ENCODE results near the gene TDP1. TPM values are rescaled to one million over a fixed set of nuclear protein-coding genes. Genes with fewer than 3 reads are reported as not detected.

TDP1 gene
- total RNA-seq, 1 donor from 2014 or later: 12.5 TPM

- Histone ChIP-seq H3K27me3 (ENCODE audit: control insufficient read depth in 3 of 3, insufficient read depth in 3 of 3, low read length in 3 of 3) (no peaks in the 10 kb centered on the region), H3K27ac (ENCODE audit: low read depth, low read length) (no peak overlapping the region), H3K4me1 (ENCODE audit: control insufficient read depth in 3 of 3, insufficient read depth in 3 of 3, low read length in 3 of 3) (peaks cover 11 to 32% (median 24%) of the 10 kb centered on the region in 3 donors), H3K36me3 (ENCODE audit: control insufficient read depth in 3 of 3, insufficient read depth in 3 of 3, low read length in 3 of 3) (no peaks in the 10 kb centered on the region), H3K9ac (ENCODE audit: low read depth in 1 of 3, low read length in 3 of 3) (no peak overlapping the region), H3K9me3 (ENCODE audit: control insufficient read depth in 3 of 3, low read length in 3 of 3) (no peaks in the 10 kb centered on the region), H3K4me3 (ENCODE audit: low read length in 3 of 3) (no peak overlapping the region)
Measured at GRCh38 chr14:89957791-89958190, 2.1 kb downstream of the TDP1 start.

DNA sequence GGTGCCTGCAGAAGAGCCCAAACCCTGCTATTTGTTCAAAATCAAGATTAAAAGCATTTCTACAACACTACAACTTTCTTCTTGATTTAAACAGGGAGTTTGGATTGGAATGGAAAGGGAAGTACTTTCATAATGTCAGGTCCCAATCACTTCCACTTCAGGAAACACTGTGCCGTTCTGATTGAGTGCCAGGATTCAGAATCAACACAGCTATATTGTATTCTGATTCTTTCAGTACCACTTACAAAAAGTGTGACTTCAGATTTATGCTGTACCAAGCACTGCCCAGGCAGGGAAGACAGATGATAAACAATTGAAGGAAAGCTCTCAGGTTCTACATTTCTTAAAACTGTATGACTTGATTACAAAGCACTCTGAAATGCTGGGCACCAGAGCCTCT lies 3.2 kb downstream of the TDP1 start:
- H3K27ac ChIP-seq (ENCODE audit: low read depth, low read length): no peak overlapping the region
- peaks cover 11 to 32% (median 21%) of the 10 kb centered on the region in 3 donors for H3K4me1 ChIP-seq (ENCODE audit: control insufficient read depth in 3 of 3, insufficient read depth in 3 of 3, low read length in 3 of 3)
- no peaks in the 10 kb centered on the region for H3K27me3 ChIP-seq (ENCODE audit: control insufficient read depth in 3 of 3, insufficient read depth in 3 of 3, low read length in 3 of 3)
- no peaks in the 10 kb centered on the region for H3K9me3 ChIP-seq (ENCODE audit: control insufficient read depth in 3 of 3, low read length in 3 of 3)
- no peak overlapping the region for H3K4me3 ChIP-seq (ENCODE audit: low read length in 3 of 3)
- H3K36me3 ChIP-seq (ENCODE audit: control insufficient read depth in 3 of 3, insufficient read depth in 3 of 3, low read length in 3 of 3): peaks cover 0 to 9% (median 0%) of the 10 kb centered on the region in 3 donors
- H3K9ac ChIP-seq (ENCODE audit: low read depth in 1 of 3, low read length in 3 of 3): no peak overlapping the region

- Histone ChIP-seq H3K4me3 (ENCODE audit: low read length in 3 of 3) (no peak overlapping the region), H3K27ac (ENCODE audit: low read depth, low read length) (no peak overlapping the region), H3K4me1 (ENCODE audit: control insufficient read depth in 3 of 3, insufficient read depth in 3 of 3, low read length in 3 of 3) (peaks cover 7 to 26% (median 16%) of the 10 kb centered on the region in 3 donors), H3K9ac (ENCODE audit: low read depth in 1 of 3, low read length in 3 of 3) (no peak overlapping the region), H3K27me3 (ENCODE audit: control insufficient read depth in 3 of 3, insufficient read depth in 3 of 3, low read length in 3 of 3) (no peaks in the 10 kb centered on the region), H3K9me3 (ENCODE audit: control insufficient read depth in 3 of 3, low read length in 3 of 3) (no peaks in the 10 kb centered on the region), H3K36me3 (ENCODE audit: control insufficient read depth in 3 of 3, insufficient read depth in 3 of 3, low read length in 3 of 3) (peaks cover 0 to 17% (median 0%) of the 10 kb centered on the region in 3 donors)
Measured at GRCh38 chr14:89959853-89960445, 4.2 kb downstream of the TDP1 start.

GRCh38 chr14:89960914-89961313 lies 5.2 kb downstream of the TDP1 start:
- H3K36me3 ChIP-seq (ENCODE audit: control insufficient read depth in 3 of 3, insufficient read depth in 3 of 3, low read length in 3 of 3): peaks cover 0 to 22% (median 0%) of the 10 kb centered on the region in 3 donors
- H3K4me3 ChIP-seq (ENCODE audit: low read length in 3 of 3): no peak overlapping the region
- no peak overlapping the region for H3K27ac ChIP-seq (ENCODE audit: low read depth, low read length)
- H3K27me3 ChIP-seq (ENCODE audit: control insufficient read depth in 3 of 3, insufficient read depth in 3 of 3, low read length in 3 of 3): no peaks in the 10 kb centered on the region
- peaks cover 7 to 20% (median 12%) of the 10 kb centered on the region in 3 donors for H3K4me1 ChIP-seq (ENCODE audit: control insufficient read depth in 3 of 3, insufficient read depth in 3 of 3, low read length in 3 of 3)
- H3K9ac ChIP-seq (ENCODE audit: low read depth in 1 of 3, low read length in 3 of 3): no peak overlapping the region
- H3K9me3 ChIP-seq (ENCODE audit: control insufficient read depth in 3 of 3, low read length in 3 of 3): no peaks in the 10 kb centered on the region

GRCh38 chr14:89963288-89963978 lies 7.7 kb downstream of the TDP1 start:
- Histone ChIP-seq H3K36me3 (ENCODE audit: control insufficient read depth in 3 of 3, insufficient read depth in 3 of 3, low read length in 3 of 3) (peaks cover 5 to 32% (median 20%) of the 10 kb centered on the region in 3 donors), H3K4me1 (ENCODE audit: control insufficient read depth in 3 of 3, insufficient read depth in 3 of 3, low read length in 3 of 3) (no peaks in the 10 kb centered on the region), H3K9ac (ENCODE audit: low read depth in 1 of 3, low read length in 3 of 3) (no peak overlapping the region)

GRCh38 chr14:89965839-89966238 lies 10.1 kb downstream of the TDP1 start:
- Histone ChIP-seq H3K36me3 (ENCODE audit: control insufficient read depth in 3 of 3, insufficient read depth in 3 of 3, low read length in 3 of 3) (peaks cover 5 to 42% (median 23%) of the 10 kb centered on the region in 3 donors), H3K9ac (ENCODE audit: low read depth in 1 of 3, low read length in 3 of 3) (no peak overlapping the region), H3K4me3 (ENCODE audit: low read length in 3 of 3) (no peak overlapping the region), H3K27me3 (ENCODE audit: control insufficient read depth in 3 of 3, insufficient read depth in 3 of 3, low read length in 3 of 3) (no peaks in the 10 kb centered on the region), H3K9me3 (ENCODE audit: control insufficient read depth in 3 of 3, low read length in 3 of 3) (no peaks in the 10 kb centered on the region), H3K4me1 (ENCODE audit: control insufficient read depth in 3 of 3, insufficient read depth in 3 of 3, low read length in 3 of 3) (no peaks in the 10 kb centered on the region), H3K27ac (ENCODE audit: low read depth, low read length) (no peak overlapping the region)

More at GRCh38 chr14:89963288-89963978, 7.7 kb downstream of the TDP1 start:
- H3K9me3 ChIP-seq (ENCODE audit: control insufficient read depth in 3 of 3, low read length in 3 of 3): no peaks in the 10 kb centered on the region
- H3K27ac ChIP-seq (ENCODE audit: low read depth, low read length): no peak overlapping the region
- no peak overlapping the region for H3K4me3 ChIP-seq (ENCODE audit: low read length in 3 of 3)
- H3K27me3 ChIP-seq (ENCODE audit: control insufficient read depth in 3 of 3, insufficient read depth in 3 of 3, low read length in 3 of 3): no peaks in the 10 kb centered on the region

- Histone ChIP-seq H3K4me3 (ENCODE audit: low read length in 3 of 3) (no peak overlapping the region), H3K36me3 (ENCODE audit: control insufficient read depth in 3 of 3, insufficient read depth in 3 of 3, low read length in 3 of 3) (peaks cover 4 to 29% (median 17%) of the 10 kb centered on the region in 3 donors), H3K27ac (ENCODE audit: low read depth, low read length) (no peak overlapping the region), H3K27me3 (ENCODE audit: control insufficient read depth in 3 of 3, insufficient read depth in 3 of 3, low read length in 3 of 3) (no peaks in the 10 kb centered on the region), H3K4me1 (ENCODE audit: control insufficient read depth in 3 of 3, insufficient read depth in 3 of 3, low read length in 3 of 3) (no peaks in the 10 kb centered on the region), H3K9me3 (ENCODE audit: control insufficient read depth in 3 of 3, low read length in 3 of 3) (no peaks in the 10 kb centered on the region), H3K9ac (ENCODE audit: low read depth in 1 of 3, low read length in 3 of 3) (no peak overlapping the region)
Measured at GRCh38 chr14:89973234-89973823, 17.6 kb downstream of the TDP1 start.

DNA sequence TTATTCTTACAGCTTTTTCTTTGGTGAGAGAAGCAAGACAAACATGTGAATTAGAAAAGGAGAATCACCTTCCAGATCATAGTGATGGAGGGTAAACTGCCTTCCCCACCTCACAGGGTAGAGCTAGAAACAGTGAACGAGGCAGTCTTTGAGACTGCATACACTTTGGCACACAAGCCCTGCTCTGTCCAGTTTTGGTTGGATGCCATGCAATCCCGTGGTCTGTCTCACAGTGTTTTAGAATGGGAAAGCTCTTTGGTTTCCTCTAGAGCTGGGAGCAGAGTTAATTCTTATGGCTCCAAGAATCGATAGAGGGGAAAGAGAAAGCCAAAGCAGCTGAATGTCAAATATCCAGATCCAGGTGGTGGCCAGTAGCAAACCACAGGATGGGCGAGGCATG lies 21.9 kb downstream of the TDP1 start:
- Histone ChIP-seq H3K27me3 (ENCODE audit: control insufficient read depth in 3 of 3, insufficient read depth in 3 of 3, low read length in 3 of 3) (no peaks in the 10 kb centered on the region), H3K9me3 (ENCODE audit: control insufficient read depth in 3 of 3, low read length in 3 of 3) (no peaks in the 10 kb centered on the region), H3K36me3 (ENCODE audit: control insufficient read depth in 3 of 3, insufficient read depth in 3 of 3, low read length in 3 of 3) (peaks cover 0 to 14% (median 11%) of the 10 kb centered on the region in 3 donors), H3K4me3 (ENCODE audit: low read length in 3 of 3) (no peak overlapping the region), H3K4me1 (ENCODE audit: control insufficient read depth in 3 of 3, insufficient read depth in 3 of 3, low read length in 3 of 3) (no peaks in the 10 kb centered on the region), H3K9ac (ENCODE audit: low read depth in 1 of 3, low read length in 3 of 3) (no peak overlapping the region), H3K27ac (ENCODE audit: low read depth, low read length) (no peak overlapping the region)

DNA sequence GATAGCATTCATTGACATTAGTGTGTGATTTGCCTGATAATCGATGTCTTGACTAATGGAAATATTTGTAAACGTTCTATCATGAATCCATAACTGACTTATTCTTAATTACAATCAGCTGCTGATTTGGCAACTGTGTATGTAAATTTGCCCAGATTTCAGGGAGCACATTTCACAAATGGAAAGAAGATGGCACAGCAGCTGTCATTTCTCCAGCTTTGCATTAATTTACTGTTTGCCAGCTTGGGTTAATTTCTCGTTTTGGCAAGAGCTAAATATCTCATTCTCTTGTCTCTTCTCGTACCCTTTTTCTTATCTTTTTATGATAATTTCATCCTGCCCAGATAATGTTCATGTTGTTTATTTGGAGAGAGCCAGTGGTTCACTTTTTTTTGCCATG lies 22.9 kb downstream of the TDP1 start:
- Histone ChIP-seq H3K4me3 (ENCODE audit: low read length in 3 of 3) (no peak overlapping the region), H3K27me3 (ENCODE audit: control insufficient read depth in 3 of 3, insufficient read depth in 3 of 3, low read length in 3 of 3) (no peaks in the 10 kb centered on the region), H3K9ac (ENCODE audit: low read depth in 1 of 3, low read length in 3 of 3) (no peak overlapping the region), H3K27ac (ENCODE audit: low read depth, low read length) (no peak overlapping the region), H3K36me3 (ENCODE audit: control insufficient read depth in 3 of 3, insufficient read depth in 3 of 3, low read length in 3 of 3) (peaks cover 0 to 15% (median 14%) of the 10 kb centered on the region in 3 donors), H3K4me1 (ENCODE audit: control insufficient read depth in 3 of 3, insufficient read depth in 3 of 3, low read length in 3 of 3) (no peaks in the 10 kb centered on the region), H3K9me3 (ENCODE audit: control insufficient read depth in 3 of 3, low read length in 3 of 3) (no peaks in the 10 kb centered on the region)

- no peaks in the 10 kb centered on the region for H3K27me3 ChIP-seq (ENCODE audit: control insufficient read depth in 3 of 3, insufficient read depth in 3 of 3, low read length in 3 of 3)
- H3K4me1 ChIP-seq (ENCODE audit: control insufficient read depth in 3 of 3, insufficient read depth in 3 of 3, low read length in 3 of 3): no peaks in the 10 kb centered on the region
- H3K9ac ChIP-seq (ENCODE audit: low read depth in 1 of 3, low read length in 3 of 3): no peak overlapping the region
- no peak overlapping the region for H3K4me3 ChIP-seq (ENCODE audit: low read length in 3 of 3)
- H3K36me3 ChIP-seq (ENCODE audit: control insufficient read depth in 3 of 3, insufficient read depth in 3 of 3, low read length in 3 of 3): peaks cover 0 to 25% (median 18%) of the 10 kb centered on the region in 3 donors
- H3K27ac ChIP-seq (ENCODE audit: low read depth, low read length): no peak overlapping the region
- H3K9me3 ChIP-seq (ENCODE audit: control insufficient read depth in 3 of 3, low read length in 3 of 3): no peaks in the 10 kb centered on the region
Measured at GRCh38 chr14:89983375-89983774, 27.6 kb downstream of the TDP1 start.

Data from skeletal muscle tissue (tissue), 4 donors.